HFF-Myc (cell line): ENCODE measurements around the gene GRAP2.

ENCODE experiments used
- DNase-seq: peaks from one replicate; pipeline ENCODE4 v3.0.0-alpha.2; 2011; ENCODE audit warnings: low read depth; ENCODE audit errors: extremely low read depth
- H3K4me3 ChIP-seq: replicated peaks from 2 replicates; pipeline ENCODE4 v1.5.1; 2011; ENCODE audit warnings: low read depth, mild to moderate bottlenecking, control low read depth, low read length
- CTCF ChIP-seq: IDR thresholded peaks from 2 replicates; pipeline ENCODE4 v1.5.1; 2012; ENCODE audit warnings: mild to moderate bottlenecking, low read depth, low read length, control low read depth; ENCODE audit errors: missing control alignments

Gene GRAP2

GRCh38 chr22:39893526-39893925, 7.4 kb upstream of the GRAP2 start, which contains the start of gene ENTHD1:
TSS of gene ENTHD1 (minus strand) at chr22:39893760. CDS start at chr22:39887748, 6,012 bp downstream.
- no peak for DNase-seq
- TF ChIP-seq CTCF = no peak
- no peak within 1 kb of the TSS for H3K4me3 ChIP-seq

GRCh38 chr22:39894554-39895092, 6.3 kb upstream of the GRAP2 start:
- TF ChIP-seq CTCF = no peak
- no peak for DNase-seq
- no peak overlapping the region for H3K4me3 ChIP-seq

- DNase-seq = no peak
- TF ChIP-seq CTCF = no peak
- no peak overlapping the region for H3K4me3 ChIP-seq
Observed at GRCh38 chr22:39895682-39896081, 5.2 kb upstream of the GRAP2 start.

- TF ChIP-seq CTCF = no peak
- no peak for DNase-seq
- no peak overlapping the region for H3K4me3 ChIP-seq
Observed at GRCh38 chr22:39896313-39896996, 4.4 kb upstream of the GRAP2 start.

GRCh38 chr22:39897841-39898240, 3.0 kb upstream of the GRAP2 start:
- no peak for TF ChIP-seq CTCF
- no peak for DNase-seq
- no peak overlapping the region for H3K4me3 ChIP-seq

GRCh38 chr22:39898997-39899396, 1.9 kb upstream of the GRAP2 start:
- DNase-seq = no peak
- no peak overlapping the region for H3K4me3 ChIP-seq
- TF ChIP-seq CTCF = no peak
